ENCODE measurements around the gene CDV3. TPM values are rescaled to one million over a fixed set of nuclear protein-coding genes. Genes with fewer than 3 reads are reported as not detected.

The CDV3 gene
- total RNA-seq, 1 donor from 2014 or later, result 166 TPM

DNA sequence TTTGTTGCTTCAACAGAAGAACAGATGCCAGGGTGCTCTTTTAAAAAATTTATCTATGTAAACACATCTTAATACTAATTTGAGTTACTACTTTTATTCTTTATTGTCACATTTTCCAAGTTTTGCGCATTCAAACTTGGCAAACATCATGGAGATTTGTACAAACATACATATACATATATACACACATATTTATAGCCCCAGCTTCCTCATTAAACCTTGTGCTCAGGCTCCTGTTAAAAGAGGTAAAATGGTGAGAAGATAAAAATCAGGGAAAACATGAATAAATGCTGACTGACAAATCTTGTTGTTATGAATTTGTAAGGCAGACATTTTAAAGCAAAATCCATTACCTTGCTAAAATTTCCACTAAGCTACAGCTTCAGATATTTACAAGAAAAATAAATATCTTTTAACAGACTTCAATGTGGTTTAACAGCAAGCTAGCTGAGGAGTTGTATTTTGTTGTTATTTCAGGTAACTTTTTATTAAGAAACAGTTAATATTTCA is 27.1 kb downstream of the CDV3 start:
- Mint-ChIP-seq H3K27ac (ENCODE audit: unreplicated experiment) (no peak overlapping the region), H3K4me3 (no peak overlapping the region), H3K9me3 (no peaks in the 10 kb centered on the region), H3K4me1 (no peaks in the 10 kb centered on the region), H3K27me3 (ENCODE audit: low read depth) (no peaks in the 10 kb centered on the region), H3K36me3 (ENCODE audit: low read depth) (no peaks in the 10 kb centered on the region)
- no peak for DNase-seq (ENCODE audit: low read depth, low spot score)
- TF ChIP-seq, protein P1, sequence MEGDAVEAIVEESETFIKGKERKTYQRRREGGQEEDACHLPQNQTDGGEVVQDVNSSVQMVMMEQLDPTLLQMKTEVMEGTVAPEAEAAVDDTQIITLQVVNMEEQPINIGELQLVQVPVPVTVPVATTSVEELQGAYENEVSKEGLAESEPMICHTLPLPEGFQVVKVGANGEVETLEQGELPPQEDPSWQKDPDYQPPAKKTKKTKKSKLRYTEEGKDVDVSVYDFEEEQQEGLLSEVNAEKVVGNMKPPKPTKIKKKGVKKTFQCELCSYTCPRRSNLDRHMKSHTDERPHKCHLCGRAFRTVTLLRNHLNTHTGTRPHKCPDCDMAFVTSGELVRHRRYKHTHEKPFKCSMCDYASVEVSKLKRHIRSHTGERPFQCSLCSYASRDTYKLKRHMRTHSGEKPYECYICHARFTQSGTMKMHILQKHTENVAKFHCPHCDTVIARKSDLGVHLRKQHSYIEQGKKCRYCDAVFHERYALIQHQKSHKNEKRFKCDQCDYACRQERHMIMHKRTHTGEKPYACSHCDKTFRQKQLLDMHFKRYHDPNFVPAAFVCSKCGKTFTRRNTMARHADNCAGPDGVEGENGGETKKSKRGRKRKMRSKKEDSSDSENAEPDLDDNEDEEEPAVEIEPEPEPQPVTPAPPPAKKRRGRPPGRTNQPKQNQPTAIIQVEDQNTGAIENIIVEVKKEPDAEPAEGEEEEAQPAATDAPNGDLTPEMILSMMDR (conservative IDR thresholded peaks at IDR 0.05), result no peak

DNA sequence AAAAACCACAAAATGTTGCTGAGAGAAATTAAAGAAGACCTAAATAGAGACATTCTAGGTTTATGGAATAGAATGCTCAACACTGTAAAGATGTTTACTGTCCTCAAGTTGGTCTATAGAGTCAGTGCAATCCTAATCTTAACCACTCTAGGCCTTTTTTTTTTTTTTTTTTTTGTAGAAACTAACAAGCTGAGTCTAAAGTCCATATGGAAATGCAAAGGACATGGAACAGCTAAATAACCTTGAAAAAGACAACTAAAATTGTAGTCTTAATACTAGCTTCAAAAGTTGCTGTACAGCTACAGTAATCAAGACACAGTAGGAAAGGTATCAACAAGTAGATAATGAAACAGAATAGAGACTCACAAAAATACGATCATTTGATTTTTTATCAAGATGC is 32.9 kb downstream of the CDV3 start:
- no peak overlapping the region for H3K4me3 Mint-ChIP-seq
- TF ChIP-seq, protein P1 (conservative IDR thresholded peaks at IDR 0.05), result no peak
- no peak overlapping the region for H3K27ac Mint-ChIP-seq (ENCODE audit: unreplicated experiment)
- H3K4me1 Mint-ChIP-seq, result no peaks in the 10 kb centered on the region
- no peaks in the 10 kb centered on the region for H3K9me3 Mint-ChIP-seq
- H3K27me3 Mint-ChIP-seq (ENCODE audit: low read depth), result no peaks in the 10 kb centered on the region
- peaks cover 19% of the 10 kb centered on the region for H3K36me3 Mint-ChIP-seq (ENCODE audit: low read depth)
- no peak for DNase-seq (ENCODE audit: low read depth, low spot score)

DNA sequence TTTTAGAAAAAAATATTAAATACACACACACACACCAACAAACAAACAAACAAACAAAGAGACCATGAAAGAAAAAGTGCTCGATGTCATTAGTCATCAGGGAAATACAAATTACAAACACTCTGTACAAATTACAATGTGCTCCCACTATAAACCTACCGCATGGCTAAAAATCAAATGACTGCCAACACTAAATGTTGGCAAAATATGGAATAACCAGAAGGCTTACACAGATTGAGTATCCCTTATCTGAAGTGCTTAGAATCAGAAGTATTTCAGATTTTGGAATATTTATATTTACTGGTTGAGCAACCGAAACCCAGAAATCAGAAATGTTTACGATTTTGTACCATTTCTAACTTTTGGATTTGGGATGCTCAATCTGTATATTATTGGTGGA is 33.4 kb downstream of the CDV3 start:
- DNase-seq (ENCODE audit: low read depth, low spot score), result no peak
- Mint-ChIP-seq H3K27me3 (ENCODE audit: low read depth) (no peaks in the 10 kb centered on the region), H3K9me3 (no peaks in the 10 kb centered on the region), H3K36me3 (ENCODE audit: low read depth) (peaks cover 19% of the 10 kb centered on the region), H3K4me1 (no peaks in the 10 kb centered on the region), H3K27ac (ENCODE audit: unreplicated experiment) (no peak overlapping the region), H3K4me3 (no peak overlapping the region)
- TF ChIP-seq, protein P1 (conservative IDR thresholded peaks at IDR 0.05), result no peak

DNA sequence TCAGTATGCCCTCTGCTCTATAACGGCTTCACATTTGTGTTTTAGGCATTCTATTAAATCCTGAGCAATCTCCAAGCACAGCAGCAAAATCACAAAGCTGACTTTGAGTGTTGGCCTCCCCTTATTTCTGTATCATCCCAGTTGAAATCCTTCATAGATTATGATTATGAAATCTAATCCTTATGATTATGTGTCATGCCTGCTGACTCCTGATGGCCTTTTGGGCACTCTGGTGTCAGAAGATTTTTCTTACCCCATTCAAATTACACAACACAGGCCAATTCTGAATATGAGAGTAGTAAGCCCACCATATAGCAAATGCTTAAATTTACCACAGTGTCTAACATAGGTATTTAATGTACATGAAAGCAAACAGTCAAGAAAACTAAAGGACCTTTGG is 34.3 kb downstream of the CDV3 start:
- DNase-seq (ENCODE audit: low read depth, low spot score), result no peak
- H3K27ac Mint-ChIP-seq (ENCODE audit: unreplicated experiment), result no peak overlapping the region
- H3K27me3 Mint-ChIP-seq (ENCODE audit: low read depth), result no peaks in the 10 kb centered on the region
- H3K9me3 Mint-ChIP-seq, result no peaks in the 10 kb centered on the region
- no peak overlapping the region for H3K4me3 Mint-ChIP-seq
- H3K4me1 Mint-ChIP-seq, result no peaks in the 10 kb centered on the region
- TF ChIP-seq, protein P1 (conservative IDR thresholded peaks at IDR 0.05), result no peak
- H3K36me3 Mint-ChIP-seq (ENCODE audit: low read depth), result peaks cover 19% of the 10 kb centered on the region

DNA sequence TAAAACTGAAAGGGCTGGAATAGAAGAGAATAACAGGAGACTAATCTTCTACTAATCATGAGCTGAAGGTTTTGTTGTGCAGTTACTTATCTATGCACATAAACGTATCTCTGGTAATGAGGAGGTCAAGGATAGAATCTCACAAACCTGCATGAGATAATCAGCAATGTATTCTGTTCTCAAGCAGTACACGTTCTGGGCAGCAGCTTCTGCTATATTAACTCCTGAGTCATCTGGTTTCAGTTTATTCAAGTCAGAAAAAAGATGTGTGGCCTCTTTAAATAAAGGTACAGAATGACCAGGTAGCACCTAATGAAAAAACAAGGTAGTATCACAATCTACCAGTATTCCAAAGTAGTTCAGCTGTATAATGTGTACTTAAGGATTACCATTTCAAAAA is 34.9 kb downstream of the CDV3 start:
- no peak overlapping the region for H3K4me3 Mint-ChIP-seq
- no peaks in the 10 kb centered on the region for H3K27me3 Mint-ChIP-seq (ENCODE audit: low read depth)
- DNase-seq (ENCODE audit: low read depth, low spot score), result no peak
- H3K4me1 Mint-ChIP-seq, result no peaks in the 10 kb centered on the region
- no peaks in the 10 kb centered on the region for H3K9me3 Mint-ChIP-seq
- TF ChIP-seq, protein P1 (conservative IDR thresholded peaks at IDR 0.05), result no peak
- H3K36me3 Mint-ChIP-seq (ENCODE audit: low read depth), result peaks cover 19% of the 10 kb centered on the region
- no peak overlapping the region for H3K27ac Mint-ChIP-seq (ENCODE audit: unreplicated experiment)

DNA sequence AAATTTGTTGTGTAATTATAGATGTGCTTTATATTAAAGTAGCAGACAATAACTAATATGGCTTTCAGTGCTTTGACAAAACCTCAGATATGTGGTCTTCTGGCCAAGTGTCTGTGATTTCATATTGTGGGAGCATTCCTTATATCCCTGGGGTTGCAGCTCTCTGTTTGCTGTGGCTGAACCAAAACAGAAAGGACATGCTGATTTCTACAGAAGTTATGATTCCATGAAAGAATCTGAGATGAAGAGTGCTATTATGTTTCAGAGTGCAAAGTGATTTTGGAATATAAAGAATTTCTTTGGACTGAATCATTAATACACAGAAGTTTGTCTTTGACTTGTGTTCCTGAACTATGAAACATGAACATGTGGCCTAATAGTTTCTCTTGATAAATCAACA is 36.5 kb downstream of the CDV3 start:
- H3K27ac Mint-ChIP-seq (ENCODE audit: unreplicated experiment), result no peak overlapping the region
- peaks cover 19% of the 10 kb centered on the region for H3K36me3 Mint-ChIP-seq (ENCODE audit: low read depth)
- H3K9me3 Mint-ChIP-seq, result no peaks in the 10 kb centered on the region
- TF ChIP-seq, protein P1 (conservative IDR thresholded peaks at IDR 0.05), result no peak
- no peak overlapping the region for H3K4me3 Mint-ChIP-seq
- H3K27me3 Mint-ChIP-seq (ENCODE audit: low read depth), result no peaks in the 10 kb centered on the region
- DNase-seq (ENCODE audit: low read depth, low spot score), result no peak
- H3K4me1 Mint-ChIP-seq, result no peaks in the 10 kb centered on the region

Measured in neural crest cell (in vitro differentiated cells).